AG04450 (cell line): ENCODE results near the gene CCDC30. TPM values are rescaled to one million over a fixed set of nuclear protein-coding genes. Genes with fewer than 3 reads are reported as not detected.

Experiments used
- CTCF ChIA-PET: fragments of 300-600, 350-600 bp; formaldehyde crosslinking; extraction: SDS; loops from one replicate; lab custom pipeline; 2022; ENCODE audit warnings: antibody characterized with exemption, inconsistent platforms; lab: Charles Lee
- POLR2A ChIA-PET: fragments of 350-600 bp; formaldehyde crosslinking; extraction: SDS; loops from one replicate; lab custom pipeline; 2021; ENCODE audit warnings: antibody characterized with exemption, inconsistent platforms; lab: Yijun Ruan, JAX
- DNase-seq: peaks from one replicate; pipeline ENCODE4 v3.0.0-alpha.2; 2011; ENCODE audit warnings: low read depth, low spot score
- H3K27ac ChIP-seq: one replicate; pipeline ENCODE4 v1.5.1; 2012; ENCODE audit warnings: low read depth, low read length, control low read depth
- H3K27me3 ChIP-seq: one replicate; pipeline ENCODE4 v1.6.0; 2012; ENCODE audit warnings: low read length; ENCODE audit not compliant: control insufficient read depth, insufficient read depth
- H3K4me3 ChIP-seq: 2 replicates; pipeline ENCODE4 v1.5.1; 2011; ENCODE audit warnings: mild to moderate bottlenecking, low read depth, low read length, control low read depth
- H3K9me3 ChIP-seq: 2 replicates; pipeline ENCODE4 v1.5.1; 2012; ENCODE audit warnings: low read length; ENCODE audit not compliant: control insufficient read depth, insufficient read depth
- CTCF ChIP-seq: IDR thresholded peaks from 2 replicates; pipeline ENCODE4 v1.5.1; 2011; ENCODE audit warnings: low read depth, low read length, control low read depth, inconsistent platforms
- polyA plus RNA-seq: library from polyadenylated mRNA; depleted of rRNA; stranded (reverse); fragments of >200 nt; gene quantifications from 2 replicates; pipeline ENCODE4 v1.2.3, GENCODE V29; 2011

CCDC30 gene
- polyA plus RNA-seq, 1 experiment = 0.61 TPM

- TF ChIP-seq CTCF = no peak
- Histone ChIP-seq H3K4me3 (no peak overlapping the region), H3K9me3 (no peaks in the 10 kb centered on the region), H3K27ac (no peak overlapping the region), H3K27me3 (no peaks in the 10 kb centered on the region)
- POLR2A ChIA-PET = no interaction called here
- CTCF ChIA-PET = no interaction called here
- no peak for DNase-seq
Observed at GRCh38 chr1:42676534-42677087, 213.5 kb downstream of the CCDC30 start.

- TF ChIP-seq CTCF = no peak
- CTCF ChIA-PET = no interaction called here
Observed at GRCh38 chr1:42679364-42679983, 216.4 kb downstream of the CCDC30 start.

GRCh38 chr1:42680055-42680454, 217.0 kb downstream of the CCDC30 start:
- Histone ChIP-seq H3K4me3 (no peak overlapping the region), H3K27ac (no peak overlapping the region), H3K27me3 (no peaks in the 10 kb centered on the region), H3K9me3 (no peaks in the 10 kb centered on the region)
- POLR2A ChIA-PET = no interaction called here
- TF ChIP-seq CTCF = no peak
- CTCF ChIA-PET = no interaction called here
- no peak for DNase-seq

More at GRCh38 chr1:42679364-42679983, 216.4 kb downstream of the CCDC30 start:
- DNase-seq = no peak
- POLR2A ChIA-PET = no interaction called here
- H3K27me3 ChIP-seq = no peaks in the 10 kb centered on the region
- no peaks in the 10 kb centered on the region for H3K9me3 ChIP-seq
- H3K27ac ChIP-seq = no peak overlapping the region
- H3K4me3 ChIP-seq = no peak overlapping the region

- POLR2A ChIA-PET = interaction anchor here (2.7 to 3.6 kb wide), 2 partner anchors 23 to 86 kb away, joined by 14 to 32 read pairs; partner anchors contain the start of genes C1orf50, P3H1 and PPIH
- TF ChIP-seq CTCF = no peak
- Histone ChIP-seq H3K27ac (peak overlapping the region; percentile 93), H3K4me3 (peak overlapping the region; percentile 88), H3K27me3 (no peaks in the 10 kb centered on the region), H3K9me3 (no peaks in the 10 kb centered on the region)
- no peak for DNase-seq
- CTCF ChIA-PET = interaction anchor here (0.7 to 1.2 kb wide), 2 partner anchors 85 to 613 kb away, joined by 3 read pairs; no protein-coding TSS in a partner anchor
Observed at GRCh38 chr1:42680921-42681683, 218.0 kb downstream of the CCDC30 start.
